IMR-90 (cell line): Measurements from ENCODE around the gene LHPP.

Experiments used
- CEBPB ChIP-seq: IDR thresholded peaks from 2 replicates; pipeline ENCODE4 v1.6.1; 2012; ENCODE audit warnings: low read depth, low read length, improper control_type of control experiment
- CTCF ChIP-seq: conservative IDR thresholded peaks from 2 replicates; pipeline ENCODE4 v1.5.1; 2012; ENCODE audit warnings: mild to moderate bottlenecking, low read depth, low read length, improper control_type of control experiment
- MAZ ChIP-seq: IDR thresholded peaks from 2 replicates; pipeline ENCODE4 v1.6.1; 2012; ENCODE audit warnings: low read depth, mild to moderate bottlenecking, low read length, improper control_type of control experiment, moderate library complexity, borderline replicate concordance
- MXI1 ChIP-seq: IDR thresholded peaks from 2 replicates; pipeline ENCODE4 v1.6.1; 2012; ENCODE audit warnings: low read depth, mild to moderate bottlenecking, low read length, moderate library complexity, borderline replicate concordance
- POLR2A ChIP-seq: IDR thresholded peaks from 2 replicates; pipeline ENCODE4 v1.6.1; 2012; ENCODE audit warnings: mild to moderate bottlenecking, low read depth, low read length
- RAD21 ChIP-seq: IDR thresholded peaks from 2 replicates; pipeline ENCODE4 v1.6.1; 2012; ENCODE audit warnings: low read length, improper control_type of control experiment

- TF ChIP-seq POLR2A (no peak), MAZ (no peak), CEBPB (no peak), CTCF (no peak), RAD21 (no peak), MXI1 (no peak)
Measured at GRCh38 chr10:124621637-124622036, 160.0 kb downstream of the LHPP start.
